C4-2B (cell line): Measurements from ENCODE around the gene INPP5D.

Source experiments
- ZFX ChIP-seq: fragments of 450-650 bp; IDR thresholded peaks from 2 replicates; pipeline ENCODE4 v1.6.1; 2017
- TF ChIP-seq, protein P1 (sequence below): fragments of 450-650 bp; conservative IDR thresholded peaks from 2 replicates; pipeline ENCODE4 v1.5.1; 2017; ENCODE audit warnings: mild to moderate bottlenecking

GRCh38 chr2:233221378-233222063 is 161.4 kb downstream of the INPP5D start:
- TF ChIP-seq, protein P1, sequence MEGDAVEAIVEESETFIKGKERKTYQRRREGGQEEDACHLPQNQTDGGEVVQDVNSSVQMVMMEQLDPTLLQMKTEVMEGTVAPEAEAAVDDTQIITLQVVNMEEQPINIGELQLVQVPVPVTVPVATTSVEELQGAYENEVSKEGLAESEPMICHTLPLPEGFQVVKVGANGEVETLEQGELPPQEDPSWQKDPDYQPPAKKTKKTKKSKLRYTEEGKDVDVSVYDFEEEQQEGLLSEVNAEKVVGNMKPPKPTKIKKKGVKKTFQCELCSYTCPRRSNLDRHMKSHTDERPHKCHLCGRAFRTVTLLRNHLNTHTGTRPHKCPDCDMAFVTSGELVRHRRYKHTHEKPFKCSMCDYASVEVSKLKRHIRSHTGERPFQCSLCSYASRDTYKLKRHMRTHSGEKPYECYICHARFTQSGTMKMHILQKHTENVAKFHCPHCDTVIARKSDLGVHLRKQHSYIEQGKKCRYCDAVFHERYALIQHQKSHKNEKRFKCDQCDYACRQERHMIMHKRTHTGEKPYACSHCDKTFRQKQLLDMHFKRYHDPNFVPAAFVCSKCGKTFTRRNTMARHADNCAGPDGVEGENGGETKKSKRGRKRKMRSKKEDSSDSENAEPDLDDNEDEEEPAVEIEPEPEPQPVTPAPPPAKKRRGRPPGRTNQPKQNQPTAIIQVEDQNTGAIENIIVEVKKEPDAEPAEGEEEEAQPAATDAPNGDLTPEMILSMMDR, result no peak
- no peak for TF ChIP-seq ZFX
